Measurements from ENCODE around the gene EYS.

DNA sequence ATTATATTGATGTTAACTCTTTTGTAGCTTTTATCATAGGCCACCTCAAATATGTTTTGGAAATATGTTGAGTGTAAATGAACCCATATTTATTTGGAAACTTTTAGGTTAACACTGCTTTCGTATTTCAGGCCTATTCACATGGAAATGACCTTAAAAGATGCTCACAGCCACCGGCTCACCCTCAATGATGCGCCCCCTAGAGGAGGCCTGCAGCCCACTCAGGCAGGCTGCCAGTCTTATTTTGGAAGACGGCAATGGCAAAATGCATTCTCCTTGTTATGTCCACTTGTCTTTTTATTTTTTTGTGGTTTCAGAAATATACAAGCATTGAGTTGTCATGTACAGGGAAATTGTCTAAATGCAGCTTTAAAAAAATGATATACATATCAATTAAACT, 1201.7 kb downstream of the EYS start:
- TF ChIP-seq FOXP2 (optimal IDR thresholded peaks at IDR 0.05; ENCODE audit: control extremely low read depth, extremely low read length, insufficient read depth): no peak
- TF ChIP-seq EZH2 (IDR thresholded peaks at IDR 0.05): no peak
- TF ChIP-seq POLR2AphosphoS5 (IDR thresholded peaks at IDR 0.05; ENCODE audit: borderline replicate concordance, low read depth, low read length): no peak

Data from SK-N-MC (cell line).